Measurements from ENCODE around the gene CPEB4. TPM values are rescaled to one million over a fixed set of nuclear protein-coding genes. Genes with fewer than 3 reads are reported as not detected.

Gene CPEB4
- total RNA-seq, 1 donor from 2014 or later: 27.9 TPM

DNA sequence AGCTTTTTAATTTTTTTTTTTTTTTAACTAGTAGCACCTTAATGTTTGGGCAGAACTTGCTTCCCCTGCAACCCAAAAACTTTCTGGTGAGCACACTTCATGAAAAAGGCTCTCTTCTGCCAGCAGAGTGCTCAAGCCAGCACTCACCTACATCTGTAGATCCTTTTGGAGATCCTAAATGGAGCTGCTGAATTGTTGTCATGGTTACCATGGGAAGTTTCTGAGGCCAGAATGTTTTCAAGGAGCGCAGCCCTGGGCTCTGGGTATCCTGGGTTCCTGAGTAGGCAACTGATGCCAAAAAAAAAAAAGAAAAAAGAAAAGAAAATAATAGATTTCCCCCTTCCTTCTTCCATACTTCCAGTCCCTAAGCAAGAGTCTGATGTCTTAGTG is 3.1 kb upstream of the CPEB4 start:
- no peak overlapping the region for H3K4me3 ChIP-seq (ENCODE audit: low read depth, low read length)
- no peak for DNase-seq (ENCODE audit: low read depth)
- TF ChIP-seq, protein P1, sequence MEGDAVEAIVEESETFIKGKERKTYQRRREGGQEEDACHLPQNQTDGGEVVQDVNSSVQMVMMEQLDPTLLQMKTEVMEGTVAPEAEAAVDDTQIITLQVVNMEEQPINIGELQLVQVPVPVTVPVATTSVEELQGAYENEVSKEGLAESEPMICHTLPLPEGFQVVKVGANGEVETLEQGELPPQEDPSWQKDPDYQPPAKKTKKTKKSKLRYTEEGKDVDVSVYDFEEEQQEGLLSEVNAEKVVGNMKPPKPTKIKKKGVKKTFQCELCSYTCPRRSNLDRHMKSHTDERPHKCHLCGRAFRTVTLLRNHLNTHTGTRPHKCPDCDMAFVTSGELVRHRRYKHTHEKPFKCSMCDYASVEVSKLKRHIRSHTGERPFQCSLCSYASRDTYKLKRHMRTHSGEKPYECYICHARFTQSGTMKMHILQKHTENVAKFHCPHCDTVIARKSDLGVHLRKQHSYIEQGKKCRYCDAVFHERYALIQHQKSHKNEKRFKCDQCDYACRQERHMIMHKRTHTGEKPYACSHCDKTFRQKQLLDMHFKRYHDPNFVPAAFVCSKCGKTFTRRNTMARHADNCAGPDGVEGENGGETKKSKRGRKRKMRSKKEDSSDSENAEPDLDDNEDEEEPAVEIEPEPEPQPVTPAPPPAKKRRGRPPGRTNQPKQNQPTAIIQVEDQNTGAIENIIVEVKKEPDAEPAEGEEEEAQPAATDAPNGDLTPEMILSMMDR (IDR thresholded peaks at IDR 0.05; ENCODE audit: insufficient read depth, low read length, severe bottlenecking): no peak
- no peaks in the 10 kb centered on the region for H3K36me3 ChIP-seq (ENCODE audit: control insufficient read depth, insufficient read depth, low read length)
- no peak for FAIRE-seq
- H3K27me3 ChIP-seq (ENCODE audit: control insufficient read depth, insufficient read depth, low read length): no peaks in the 10 kb centered on the region

- DNase-seq (ENCODE audit: low read depth): no peak
- FAIRE-seq: no peak
Observed at GRCh38 chr5:173885475-173886010, 2.6 kb upstream of the CPEB4 start.

DNA sequence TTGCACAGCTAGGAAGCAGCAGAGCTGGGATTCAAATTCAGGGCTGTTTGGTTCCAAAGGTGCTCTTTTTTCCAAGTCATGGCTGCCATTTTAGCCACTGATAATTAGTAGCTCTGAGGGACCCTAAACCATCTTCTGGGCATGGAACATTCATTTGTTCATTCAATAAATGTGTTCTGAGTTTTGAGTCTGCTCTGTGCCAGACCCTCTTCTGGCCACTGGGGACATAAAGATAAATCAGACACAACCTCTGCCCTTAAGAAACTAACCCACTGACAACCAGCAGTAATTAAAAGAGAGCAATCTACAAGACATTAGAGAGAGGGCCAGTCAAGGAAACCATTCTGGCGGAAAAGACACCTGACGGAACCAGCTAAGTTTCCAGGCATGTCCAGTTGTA is 2.0 kb upstream of the CPEB4 start:
- no peaks in the 10 kb centered on the region for H3K27me3 ChIP-seq (ENCODE audit: control insufficient read depth, insufficient read depth, low read length)
- no peaks in the 10 kb centered on the region for H3K36me3 ChIP-seq (ENCODE audit: control insufficient read depth, insufficient read depth, low read length)
- no peak for FAIRE-seq
- TF ChIP-seq, protein P1 (IDR thresholded peaks at IDR 0.05; ENCODE audit: insufficient read depth, low read length, severe bottlenecking): no peak
- no peak overlapping the region for H3K4me3 ChIP-seq (ENCODE audit: low read depth, low read length)
- no peak for DNase-seq (ENCODE audit: low read depth)

More at GRCh38 chr5:173885475-173886010, 2.6 kb upstream of the CPEB4 start:
- TF ChIP-seq, protein P1 (IDR thresholded peaks at IDR 0.05; ENCODE audit: insufficient read depth, low read length, severe bottlenecking): no peak
- Histone ChIP-seq H3K36me3 (ENCODE audit: control insufficient read depth, insufficient read depth, low read length) (no peaks in the 10 kb centered on the region), H3K4me3 (ENCODE audit: low read depth, low read length) (no peak overlapping the region), H3K27me3 (ENCODE audit: control insufficient read depth, insufficient read depth, low read length) (no peaks in the 10 kb centered on the region)

DNA sequence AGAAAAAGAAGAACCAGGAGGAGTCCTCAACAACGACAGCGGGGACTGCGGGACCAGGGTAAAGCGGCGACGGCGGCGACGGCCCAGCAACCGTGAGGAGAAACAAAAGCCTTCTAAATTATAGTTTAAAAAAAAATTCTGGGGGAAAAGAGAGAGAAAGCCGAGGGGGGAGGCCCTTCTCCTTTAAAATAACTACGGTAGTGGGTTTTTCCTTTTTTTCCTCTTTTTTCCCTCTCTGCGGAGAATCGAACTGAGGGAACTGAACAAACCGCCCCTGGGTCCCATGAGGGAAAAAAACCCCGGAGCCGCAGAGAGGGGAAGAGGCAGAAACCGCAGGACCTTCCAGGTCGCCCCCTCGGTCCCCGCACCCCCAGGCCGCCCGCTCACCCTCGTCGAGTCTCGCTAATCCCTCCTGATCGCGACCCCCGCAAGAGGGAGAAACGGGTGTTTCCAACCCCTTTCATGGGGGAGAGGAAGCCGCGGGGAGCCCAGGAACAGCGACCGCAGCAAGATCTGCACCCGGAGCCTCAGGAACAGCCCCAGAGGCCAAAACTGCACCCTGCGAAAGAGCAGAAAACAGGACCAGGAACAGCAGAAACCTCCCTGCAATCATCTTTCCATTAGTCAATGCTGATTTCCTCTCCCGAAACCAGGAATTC is 453 bp downstream of the CPEB4 start:
- Histone ChIP-seq H3K36me3 (ENCODE audit: control insufficient read depth, insufficient read depth, low read length) (no peaks in the 10 kb centered on the region), H3K27me3 (ENCODE audit: control insufficient read depth, insufficient read depth, low read length) (no peaks in the 10 kb centered on the region), H3K4me3 (ENCODE audit: low read depth, low read length) (peak overlapping the region; percentile 71)
- DNase-seq (ENCODE audit: low read depth): no peak
- TF ChIP-seq, protein P1 (IDR thresholded peaks at IDR 0.05; ENCODE audit: insufficient read depth, low read length, severe bottlenecking): no peak
- FAIRE-seq: no peak

DNA sequence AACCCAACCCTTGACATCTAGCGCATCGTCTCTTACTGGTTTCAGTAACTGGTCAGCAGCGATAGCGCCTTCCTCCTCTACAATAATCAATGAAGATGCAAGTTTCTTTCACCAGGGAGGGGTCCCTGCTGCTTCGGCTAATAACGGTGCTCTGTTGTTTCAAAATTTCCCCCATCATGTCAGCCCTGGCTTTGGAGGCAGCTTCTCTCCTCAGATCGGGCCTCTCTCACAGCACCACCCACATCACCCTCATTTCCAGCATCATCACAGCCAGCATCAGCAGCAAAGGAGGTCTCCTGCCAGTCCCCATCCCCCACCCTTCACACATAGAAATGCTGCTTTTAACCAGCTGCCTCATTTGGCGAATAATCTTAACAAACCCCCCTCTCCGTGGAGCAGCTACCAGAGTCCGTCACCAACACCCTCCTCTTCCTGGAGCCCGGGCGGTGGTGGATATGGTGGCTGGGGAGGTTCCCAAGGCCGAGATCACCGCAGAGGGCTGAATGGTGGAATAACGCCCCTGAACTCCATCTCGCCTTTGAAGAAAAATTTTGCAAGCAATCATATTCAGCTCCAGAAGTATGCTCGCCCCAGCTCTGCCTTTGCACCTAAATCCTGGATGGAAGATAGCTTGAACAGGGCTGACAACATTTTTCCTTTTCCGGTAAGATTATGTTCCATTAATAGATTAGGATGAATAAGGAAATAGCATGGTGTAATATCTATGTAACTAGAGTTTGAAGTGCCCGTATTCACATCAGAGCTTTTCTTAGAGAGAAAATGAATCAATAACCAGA is 2.2 kb downstream of the CPEB4 start:
- TF ChIP-seq, protein P1 (IDR thresholded peaks at IDR 0.05; ENCODE audit: insufficient read depth, low read length, severe bottlenecking): no peak
- Histone ChIP-seq H3K36me3 (ENCODE audit: control insufficient read depth, insufficient read depth, low read length) (no peaks in the 10 kb centered on the region), H3K27me3 (ENCODE audit: control insufficient read depth, insufficient read depth, low read length) (no peaks in the 10 kb centered on the region), H3K4me3 (ENCODE audit: low read depth, low read length) (peak overlapping the region; percentile 40)
- DNase-seq (ENCODE audit: low read depth) (peak; percentile 28), FAIRE-seq (no peak)

Measured in bronchial epithelial cell (primary cell).